K562 (cell line): Measurements from ENCODE around the gene ZFYVE19. TPM values are rescaled to one million over a fixed set of nuclear protein-coding genes. Genes with fewer than 3 reads are reported as not detected.

Source experiments
- ATAC-seq: fragments of 200-7000 bp; cut with Tn5 transposase; 3 replicates; pipeline ENCODE4 v1.9.1; 2020; ENCODE audit warnings: moderate library complexity
- BruUV-seq: library from RNA; stranded (reverse); fragments of 400-500 nt; replicated peaks from 2 replicates; lab custom pipeline; 2021; lab: Mats Ljungman, UMichigan
- CTCF ChIA-PET: fragments of 300-600 bp; formaldehyde crosslinking; extraction: SDS; loops from one replicate; lab custom pipeline; 2021; ENCODE audit warnings: low intra/inter-chr PET ratio; lab: Yijun Ruan, JAX
- POLR2A ChIA-PET: fragments of 300-600, 350-650 bp; sonication (Branson Sonifier 250); formaldehyde crosslinking; extraction: SDS; loops from one replicate; lab custom pipeline; 2021; ENCODE audit warnings: antibody characterized with exemption, inconsistent platforms; lab: Yijun Ruan, JAX
- DNase-seq, 4 experiments: peaks; one replicate each; pipeline versions ENCODE4 v3.0.0 to v3.0.0-alpha.2; 2011 to 2018; ENCODE audit warnings: low spot score in 3 of 4, mixed read lengths in 3 of 4; ENCODE audit errors: extremely low read depth in 1 of 4
- FAIRE-seq: peaks from 2 replicates; lab custom pipeline; 2011; peaks lifted over from hg19 to GRCh38; lab: Jason Lieb, UNC
- H2AFZ ChIP-seq: 2 replicates; pipeline ENCODE4 v1.6.0; 2011; ENCODE audit warnings: low read depth, low read length, control low read depth, inconsistent platforms
- H3K27ac ChIP-seq: fragments of 200-600 bp; 3 replicates; pipeline ENCODE4 v1.8.0; 2011; ENCODE audit warnings: low read depth, mild to moderate bottlenecking, control low read depth, inconsistent platforms, low read length, moderate library complexity, mixed read lengths; ENCODE audit errors: extremely low read depth
- H3K27me3 ChIP-seq, 2 experiments: fragments of 300-600 bp in 1 of 2; 2 replicates in 1 of 2; 3 replicates in 1 of 2; pipeline versions ENCODE4 v1.6.0 to v1.8.0; 2011; ENCODE audit warnings: inconsistent platforms in 2 of 2, low read length in 2 of 2, mild to moderate bottlenecking in 1 of 2, mixed read lengths in 1 of 2, moderate library complexity in 1 of 2; ENCODE audit not compliant: control insufficient read depth in 2 of 2, insufficient read depth in 2 of 2
- H3K36me3 ChIP-seq: fragments of 300-600 bp; 3 replicates; pipeline ENCODE4 v1.8.0; 2011; ENCODE audit warnings: mild to moderate bottlenecking, low read length, inconsistent platforms; ENCODE audit not compliant: control insufficient read depth, insufficient read depth
- H3K4me1 ChIP-seq, 2 experiments: fragments of 200-600 bp in 1 of 2; replicated peaks in 1 of 2; 2 replicates in 1 of 2; 3 replicates in 1 of 2; pipeline versions ENCODE4 v1.5.1 to v1.8.0; 2011; ENCODE audit warnings: inconsistent platforms in 2 of 2, low read length in 2 of 2, mild to moderate bottlenecking in 1 of 2, mixed read lengths in 1 of 2, moderate library complexity in 1 of 2; ENCODE audit not compliant: control insufficient read depth in 2 of 2, insufficient read depth in 2 of 2
- H3K4me2 ChIP-seq: 2 replicates; pipeline ENCODE4 v1.6.1; 2011; ENCODE audit warnings: low read length, control low read depth, inconsistent platforms, mixed read lengths; ENCODE audit not compliant: insufficient read depth
- H3K4me3 ChIP-seq: fragments of 200-600 bp; sonication (generic), shearing (Covaris generic); 2 replicates; pipeline ENCODE4 v1.5.1; 2016; ENCODE audit warnings: control low read depth, inconsistent platforms
- H3K79me2 ChIP-seq: fragments of 200-600 bp; 3 replicates; pipeline ENCODE4 v1.8.0; 2011; ENCODE audit warnings: low read length, inconsistent platforms; ENCODE audit not compliant: control insufficient read depth, insufficient read depth
- H3K9ac ChIP-seq, 2 experiments: 2 replicates each; pipeline versions ENCODE4 v1.6.0 to v1.6.1; 2011; ENCODE audit warnings: low read depth in 2 of 2, low read length in 2 of 2, control low read depth in 1 of 2, inconsistent platforms in 1 of 2, mild to moderate bottlenecking in 1 of 2, mixed read lengths in 1 of 2; ENCODE audit not compliant: insufficient read depth in 1 of 2
- H3K9me1 ChIP-seq: one replicate; pipeline ENCODE4 v1.6.0; 2011; ENCODE audit warnings: inconsistent platforms, mild to moderate bottlenecking, low read length, moderate library complexity; ENCODE audit not compliant: control insufficient read depth, insufficient read depth
- H3K9me3 ChIP-seq: replicated peaks from 2 replicates; pipeline ENCODE4 v1.5.1; 2011; ENCODE audit warnings: low read depth, low read length, inconsistent platforms; ENCODE audit not compliant: control insufficient read depth, insufficient read depth
- H4K20me1 ChIP-seq: replicated peaks from 2 replicates; pipeline ENCODE4 v1.6.1; 2011; ENCODE audit warnings: low read length, inconsistent platforms, mixed read lengths; ENCODE audit not compliant: control insufficient read depth, insufficient read depth
- ARNT ChIP-seq, 2 experiments: fragments of 450-650 bp; IDR thresholded peaks; 2 replicates each; pipeline ENCODE4 v1.6.1; 2016; ENCODE audit warnings: mild to moderate bottlenecking in 1 of 2
- HMGN3 ChIP-seq: IDR thresholded peaks from 2 replicates; pipeline ENCODE4 v1.6.1; 2011; ENCODE audit warnings: borderline replicate concordance, low read depth, mild to moderate bottlenecking, mixed read lengths, low read length; ENCODE audit not compliant: insufficient read length; ENCODE audit errors: extremely low read depth
- KLF1 ChIP-seq: fragments of 450-650 bp; IDR thresholded peaks from 2 replicates; pipeline ENCODE4 v1.6.1; 2016; ENCODE audit warnings: missing genetic modification characterization, missing compliant biosample characterization
- SLC30A9 ChIP-seq: fragments of 250-450 bp; sonication (Bioruptor Pico); IDR thresholded peaks from 2 replicates; pipeline ENCODE4 v1.8.0; 2022; ENCODE audit warnings: mild to moderate bottlenecking, moderate library complexity
- TCFL5 ChIP-seq: fragments of 250-450 bp; sonication (Bioruptor Pico); conservative IDR thresholded peaks from 2 replicates; pipeline ENCODE4 v1.6.1; 2021; ENCODE audit warnings: mild to moderate bottlenecking, moderate library complexity, matching md5 sums
- WGBS: fragments of 100-300 bp; shearing (Covaris generic); methylation state at CpG from one replicate; pipeline ENCODE4 v1.1.6; 2016; ENCODE audit warnings: low coverage, mixed read lengths; ENCODE audit not compliant: insufficient coverage; ENCODE audit errors: missing lambda C conversion rate; 5-methylcytosine and 5-hydroxymethylcytosine counted together
- in situ Hi-C: fragments of 300-500 bp; cut with MboI; formaldehyde crosslinking; loops from 4 replicates; pipeline ENCODE4 v1.15.0; 2018; ENCODE audit warnings: inconsistent platforms, mixed read lengths
- intact Hi-C: fragments of 100-400 bp; cut with micrococcal nuclease; formaldehyde crosslinking; loops from 2 replicates; pipeline ENCODE4 v1.14.2; 2022
- polyA plus RNA-seq, 8 experiments: library from polyadenylated mRNA; depleted of rRNA in 4 of 8; stranded (reverse) in 5 of 8; unstranded in 3 of 8; fragments of >200 nt; fragmentation: Nextera tagmentation in 2 of 8; fragmentation: Illumina TruSeq in 1 of 8; extraction: Ambion mirVana in 2 of 8; extraction: Trizol in 1 of 8; gene quantifications; 2 replicates each; pipeline versions ENCODE4 v1.2.1 to v1.2.3, GENCODE V29; 2011 to 2014; ENCODE audit warnings: inconsistent platforms in 1 of 8, missing spikeins in 1 of 8
- total RNA-seq, 7 experiments: library from RNA; depleted of rRNA in 6 of 7; stranded (reverse); fragments of >200 nt in 6 of 7; fragmentation: Illumina TruSeq in 2 of 7; extraction: Trizol in 2 of 7; gene quantifications; 2 replicates each; pipeline versions ENCODE4 v1.2.1 to v1.2.3, GENCODE V29; 2011 to 2021; ENCODE audit warnings: low replicate concordance in 1 of 7
- TF ChIP-seq, protein P1 (sequence below), 2 experiments: fragments of 450-650 bp in 1 of 2; sonication (generic) in 1 of 2; formaldehyde crosslinking; conservative IDR thresholded peaks; 2 replicates each; pipeline versions ENCODE4 v1.4.0 to v1.8.1; 2020 to 2022; ENCODE audit warnings: mild to moderate bottlenecking in 1 of 2, missing genetic modification reagents in 1 of 2
- TF ChIP-seq, protein P2 (sequence below): sonication (generic); formaldehyde crosslinking; IDR thresholded peaks from 2 replicates; pipeline ENCODE4 v1.8.1; 2023; ENCODE audit warnings: mild to moderate bottlenecking, missing genetic modification reagents

ZFYVE19 gene
- total and polyA plus RNA-seq, 9 of the 15 experiments (the other 6 are each of a cell fraction or from before 2014, with no cell fraction given): 1.5 to 36.8 (median 19.9) TPM

DNA sequence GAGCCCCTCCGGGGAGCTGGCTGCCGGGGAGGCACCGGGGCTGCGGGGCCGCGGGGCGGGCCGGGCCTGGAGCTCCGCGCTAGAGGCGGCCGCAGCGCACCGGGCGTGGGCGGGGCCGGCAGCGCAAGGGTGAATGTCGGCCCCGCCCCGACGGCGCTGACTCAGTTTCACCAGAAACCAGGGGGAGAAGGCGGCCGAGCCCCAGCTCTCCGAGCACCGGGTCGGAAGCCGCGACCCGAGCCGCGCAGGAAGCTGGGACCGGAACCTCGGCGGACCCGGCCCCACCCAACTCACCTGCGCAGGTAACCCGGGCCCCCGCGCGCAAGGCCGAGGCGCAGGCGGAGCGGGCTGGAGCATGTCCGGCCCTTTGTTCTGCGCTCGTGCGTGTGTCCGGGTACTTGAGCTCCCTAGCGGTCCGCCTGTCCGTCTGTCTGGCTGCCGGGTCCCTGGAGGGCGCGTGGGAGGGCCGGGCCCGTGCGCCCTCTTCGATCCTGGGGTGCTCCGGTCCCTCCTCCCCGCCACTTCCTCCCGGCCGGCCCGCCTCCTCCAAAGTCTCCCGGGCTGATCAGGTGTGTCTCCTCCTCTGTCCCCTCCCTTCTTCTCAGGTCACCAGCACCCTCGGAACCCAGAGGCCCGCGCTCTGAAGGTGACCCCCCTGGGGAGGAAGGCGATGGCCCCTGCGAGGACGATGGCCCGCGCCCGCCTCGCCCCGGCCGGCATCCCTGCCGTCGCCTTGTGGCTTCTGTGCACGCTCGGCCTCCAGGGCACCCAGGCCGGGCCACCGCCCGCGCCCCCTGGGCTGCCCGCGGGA, 37.2 kb downstream of the ZFYVE19 start, which contains the start of gene SPINT1 (continued):
- TF ChIP-seq, protein P1, sequence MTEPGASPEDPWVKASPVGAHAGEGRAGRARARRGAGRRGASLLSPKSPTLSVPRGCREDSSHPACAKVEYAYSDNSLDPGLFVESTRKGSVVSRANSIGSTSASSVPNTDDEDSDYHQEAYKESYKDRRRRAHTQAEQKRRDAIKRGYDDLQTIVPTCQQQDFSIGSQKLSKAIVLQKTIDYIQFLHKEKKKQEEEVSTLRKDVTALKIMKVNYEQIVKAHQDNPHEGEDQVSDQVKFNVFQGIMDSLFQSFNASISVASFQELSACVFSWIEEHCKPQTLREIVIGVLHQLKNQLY (CRISPR knock-in tag; conservative IDR thresholded peaks at IDR 0.05): no peak
- TF ChIP-seq ARNT (IDR thresholded peaks at IDR 0.05) (no peak), HMGN3 (peak; percentile 50), TCFL5 (CRISPR knock-in tag) (no peak), SLC30A9 (no peak)

DNA sequence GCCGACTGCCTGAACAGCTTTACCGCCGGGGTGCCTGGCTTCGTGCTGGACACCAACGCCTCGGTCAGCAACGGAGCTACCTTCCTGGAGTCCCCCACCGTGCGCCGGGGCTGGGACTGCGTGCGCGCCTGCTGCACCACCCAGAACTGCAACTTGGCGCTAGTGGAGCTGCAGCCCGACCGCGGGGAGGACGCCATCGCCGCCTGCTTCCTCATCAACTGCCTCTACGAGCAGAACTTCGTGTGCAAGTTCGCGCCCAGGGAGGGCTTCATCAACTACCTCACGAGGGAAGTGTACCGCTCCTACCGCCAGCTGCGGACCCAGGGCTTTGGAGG, 37.8 kb downstream of the ZFYVE19 start:
- H3K79me2 ChIP-seq: no peaks in the 10 kb centered on the region
- in situ Hi-C loops (no loop called here), intact Hi-C loops (no loop called here)
- WGBS: 84% methylated on average over 14 of the region's 28 CpGs
- ChIA-PET CTCF (no interaction called here), POLR2A (interaction anchor here (0.7 to 1.0 kb wide), 3 partner anchors 39 to 80 kb away, joined by 3 read pairs; no protein-coding TSS in a partner anchor)
- no peak overlapping the region for H3K9ac ChIP-seq
- no peaks in the 10 kb centered on the region for H4K20me1 ChIP-seq
- DNase-seq (no peak), ATAC-seq (no peak), FAIRE-seq (no peak)
- H3K4me3 ChIP-seq: no peak overlapping the region
- no peak overlapping the region; the same call in 1 of the 2 replicates for H2AFZ ChIP-seq
- no peak overlapping the region for H3K27ac ChIP-seq
- H3K9me1 ChIP-seq: no peaks in the 10 kb centered on the region
- no peak for TF ChIP-seq KLF1 (tag)
- TF ChIP-seq, protein P2, sequence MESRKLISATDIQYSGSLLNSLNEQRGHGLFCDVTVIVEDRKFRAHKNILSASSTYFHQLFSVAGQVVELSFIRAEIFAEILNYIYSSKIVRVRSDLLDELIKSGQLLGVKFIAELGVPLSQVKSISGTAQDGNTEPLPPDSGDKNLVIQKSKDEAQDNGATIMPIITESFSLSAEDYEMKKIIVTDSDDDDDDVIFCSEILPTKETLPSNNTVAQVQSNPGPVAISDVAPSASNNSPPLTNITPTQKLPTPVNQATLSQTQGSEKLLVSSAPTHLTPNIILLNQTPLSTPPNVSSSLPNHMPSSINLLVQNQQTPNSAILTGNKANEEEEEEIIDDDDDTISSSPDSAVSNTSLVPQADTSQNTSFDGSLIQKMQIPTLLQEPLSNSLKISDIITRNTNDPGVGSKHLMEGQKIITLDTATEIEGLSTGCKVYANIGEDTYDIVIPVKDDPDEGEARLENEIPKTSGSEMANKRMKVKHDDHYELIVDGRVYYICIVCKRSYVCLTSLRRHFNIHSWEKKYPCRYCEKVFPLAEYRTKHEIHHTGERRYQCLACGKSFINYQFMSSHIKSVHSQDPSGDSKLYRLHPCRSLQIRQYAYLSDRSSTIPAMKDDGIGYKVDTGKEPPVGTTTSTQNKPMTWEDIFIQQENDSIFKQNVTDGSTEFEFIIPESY: peak; percentile 98
- peaks cover 29 to 41% of the 10 kb centered on the region in 2 experiments for H3K4me1 ChIP-seq
- no peaks in the 10 kb centered on the region for H3K9me3 ChIP-seq
- BruUV-seq: no TSS peak
- no peak overlapping the region for H3K4me2 ChIP-seq
- H3K27me3 ChIP-seq: no peaks in the 10 kb centered on the region
- H3K36me3 ChIP-seq: no peaks in the 10 kb centered on the region
